GM23248 (cell line): ENCODE results near the gene SPEF2. TPM values are rescaled to one million over a fixed set of nuclear protein-coding genes. Genes with fewer than 3 reads are reported as not detected.

Source experiments
- DNase-seq: peaks from one replicate; pipeline ENCODE4 v3.0.0-alpha.2; 2015
- H2AFZ ChIP-seq: fragments of 200-600 bp; sonication (generic); 2 replicates; pipeline ENCODE4 v1.6.1; 2016; ENCODE audit warnings: antibody characterized with exemption
- H3F3A ChIP-seq: fragments of 200-600 bp; sonication (generic); 2 replicates; pipeline ENCODE4 v1.6.1; 2016; ENCODE audit warnings: mild to moderate bottlenecking, antibody characterized with exemption, mixed run types; ENCODE audit not compliant: insufficient read depth
- H3K27ac ChIP-seq: fragments of 200-600 bp; sonication (generic); 2 replicates; pipeline ENCODE4 v1.5.1; 2016; ENCODE audit warnings: mild to moderate bottlenecking
- H3K27me3 ChIP-seq: fragments of 200-600 bp; sonication (generic); replicated peaks from 2 replicates; pipeline ENCODE4 v1.6.1; 2016; ENCODE audit warnings: mild to moderate bottlenecking; ENCODE audit not compliant: insufficient read depth
- H3K36me3 ChIP-seq: fragments of 200-600 bp; sonication (generic); 2 replicates; pipeline ENCODE4 v1.6.1; 2016; ENCODE audit warnings: low read depth, mild to moderate bottlenecking
- H3K4me1 ChIP-seq: fragments of 200-600 bp; sonication (generic); 2 replicates; pipeline ENCODE4 v1.6.1; 2016; ENCODE audit warnings: mild to moderate bottlenecking; ENCODE audit not compliant: insufficient read depth
- H3K4me2 ChIP-seq: fragments of 200-600 bp; sonication (generic); one replicate; pipeline ENCODE4 v1.6.1; 2016; ENCODE audit warnings: mild to moderate bottlenecking; ENCODE audit not compliant: unreplicated experiment
- H3K4me3 ChIP-seq: fragments of 200-600 bp; sonication (generic); 2 replicates; pipeline ENCODE4 v1.5.1; 2016; ENCODE audit warnings: mild to moderate bottlenecking
- H3K79me2 ChIP-seq: fragments of 200-600 bp; sonication (generic); 2 replicates; pipeline ENCODE4 v1.6.1; 2016; ENCODE audit warnings: mild to moderate bottlenecking; ENCODE audit not compliant: insufficient read depth
- H3K9ac ChIP-seq: fragments of 200-600 bp; sonication (generic); 2 replicates; pipeline ENCODE4 v1.6.1; 2016; ENCODE audit warnings: mild to moderate bottlenecking
- H3K9me2 ChIP-seq: fragments of 200-600 bp; sonication (generic); 2 replicates; pipeline ENCODE4 v1.6.1; 2016; ENCODE audit warnings: mixed run types, mild to moderate bottlenecking, moderate library complexity; ENCODE audit not compliant: insufficient read depth
- H3K9me3 ChIP-seq: fragments of 200-600 bp; sonication (generic); one replicate; pipeline ENCODE4 v1.6.1; 2017; ENCODE audit warnings: low read depth
- H4K20me1 ChIP-seq: fragments of 200-600 bp; sonication (generic); 2 replicates; pipeline ENCODE4 v1.6.0; 2016; ENCODE audit not compliant: insufficient read depth
- EZH2 ChIP-seq: fragments of 200-600 bp; sonication (generic); IDR thresholded peaks from 2 replicates; pipeline ENCODE4 v1.6.1; 2018; ENCODE audit warnings: antibody characterized with exemption, mild to moderate bottlenecking; ENCODE audit not compliant: insufficient read depth, poor library complexity, severe bottlenecking
- EZH2phosphoT487 ChIP-seq: fragments of 200-600 bp; sonication (generic); IDR thresholded peaks from 2 replicates; pipeline ENCODE4 v1.6.1; 2018; ENCODE audit warnings: antibody characterized with exemption, moderate library complexity, mild to moderate bottlenecking, low read depth; ENCODE audit not compliant: insufficient read depth
- WGBS, 2 experiments: methylation state at CpG; one replicate each; pipeline ENCODE4 v1.1.6; 2015 to 2017; ENCODE audit warnings: low lambda C conversion rate in 2 of 2, low coverage in 1 of 2; ENCODE audit errors: missing lambda C conversion rate in 2 of 2; 5-methylcytosine and 5-hydroxymethylcytosine counted together
- in situ Hi-C: fragments of 300-500 bp; cut with MboI; formaldehyde crosslinking; loops from 2 replicates; pipeline ENCODE4 v1.15.0; 2020
- polyA plus RNA-seq: library from polyadenylated mRNA; unstranded; fragments of >200 nt; fragmentation: Nextera tagmentation; extraction: Ambion mirVana; gene quantifications from 2 replicates; pipeline ENCODE4 v1.2.1, GENCODE V29; 2016
- total RNA-seq: library from RNA; depleted of rRNA; stranded (reverse); fragments of >200 nt; shearing (Covaris generic); gene quantifications from 2 replicates; pipeline ENCODE4 v1.2.3, GENCODE V29; 2014

Gene SPEF2
- total and polyA plus RNA-seq, 2 experiments from 2014 or later, result 5.3 to 6.7 TPM

GRCh38 chr5:35803191-35803651, 185.6 kb downstream of the SPEF2 start:
- H3K4me1 ChIP-seq, result peaks cover 18% of the 10 kb centered on the region; the same call in 1 of the 2 replicates
- no peaks in the 10 kb centered on the region for H4K20me1 ChIP-seq
- in situ Hi-C loops, result no loop called here
- H3K9me3 ChIP-seq, result no peaks in the 10 kb centered on the region
- peak overlapping the region; percentile 83 for H2AFZ ChIP-seq
- 12 to 24% methylated on average over 4 of the region's 4 CpGs for WGBS, 2 experiments
- no peak overlapping the region for H3K4me3 ChIP-seq
- no peak overlapping the region for H3K27ac ChIP-seq
- H3K9me2 ChIP-seq, result no peaks in the 10 kb centered on the region
- peak; percentile 87 for DNase-seq
- peaks cover 10% of the 10 kb centered on the region; the same call in 1 of the 2 replicates for H3F3A ChIP-seq
- TF ChIP-seq EZH2phosphoT487 (no peak), EZH2 (no peak)
- H3K4me2 ChIP-seq, result no peak overlapping the region
- no peaks in the 10 kb centered on the region for H3K79me2 ChIP-seq
- 0 out of 2 replicates have a peak overlapping the region, but pooled peaks have one; percentile 2 for H3K9ac ChIP-seq
- no peaks in the 10 kb centered on the region for H3K27me3 ChIP-seq
- no peaks in the 10 kb centered on the region for H3K36me3 ChIP-seq

- in situ Hi-C loops, result no loop called here
- 27 to 30% methylated on average over 1 of the region's 1 CpG for WGBS, 2 experiments
- Histone ChIP-seq H3K9me2 (no peaks in the 10 kb centered on the region), H4K20me1 (no peaks in the 10 kb centered on the region), H3K27me3 (no peaks in the 10 kb centered on the region), H2AFZ (no peak overlapping the region), H3F3A (peaks cover 10% of the 10 kb centered on the region; the same call in 1 of the 2 replicates), H3K79me2 (no peaks in the 10 kb centered on the region), H3K4me1 (peaks cover 18% of the 10 kb centered on the region; the same call in 1 of the 2 replicates), H3K27ac (no peak overlapping the region), H3K9ac (no peak overlapping the region), H3K36me3 (no peaks in the 10 kb centered on the region), H3K4me2 (no peak overlapping the region), H3K4me3 (no peak overlapping the region), H3K9me3 (no peaks in the 10 kb centered on the region)
- DNase-seq, result no peak
- TF ChIP-seq EZH2 (no peak), EZH2phosphoT487 (no peak)
Measured at GRCh38 chr5:35804201-35804653, 186.6 kb downstream of the SPEF2 start.

- DNase-seq, result no peak
- Histone ChIP-seq H3K9me2 (no peaks in the 10 kb centered on the region), H3K4me3 (no peak overlapping the region), H3K4me2 (no peak overlapping the region), H3K27me3 (no peaks in the 10 kb centered on the region), H4K20me1 (no peaks in the 10 kb centered on the region), H3K4me1 (peaks cover 12% of the 10 kb centered on the region; the same call in 1 of the 2 replicates), H3F3A (peaks cover 6% of the 10 kb centered on the region; the same call in 1 of the 2 replicates), H3K9ac (no peak overlapping the region), H2AFZ (no peak overlapping the region), H3K27ac (no peak overlapping the region), H3K79me2 (no peaks in the 10 kb centered on the region), H3K9me3 (no peaks in the 10 kb centered on the region), H3K36me3 (no peaks in the 10 kb centered on the region)
- in situ Hi-C loops, result no loop called here
- TF ChIP-seq EZH2, result no peak
- TF ChIP-seq EZH2phosphoT487, result no peak
Measured at GRCh38 chr5:35804841-35805240, 187.2 kb downstream of the SPEF2 start.

GRCh38 chr5:35810601-35811000, 192.9 kb downstream of the SPEF2 start:
- Histone ChIP-seq H3K9me3 (no peaks in the 10 kb centered on the region), H3K36me3 (no peaks in the 10 kb centered on the region), H3F3A (no peaks in the 10 kb centered on the region), H3K4me3 (no peak overlapping the region), H3K27me3 (no peaks in the 10 kb centered on the region), H3K4me1 (no peaks in the 10 kb centered on the region), H3K9me2 (no peaks in the 10 kb centered on the region), H3K9ac (no peak overlapping the region), H3K27ac (no peak overlapping the region), H3K79me2 (no peaks in the 10 kb centered on the region), H2AFZ (no peak overlapping the region), H4K20me1 (no peaks in the 10 kb centered on the region), H3K4me2 (no peak overlapping the region)
- no peak for DNase-seq
- in situ Hi-C loops, result no loop called here
- no peak for TF ChIP-seq EZH2phosphoT487
- no peak for TF ChIP-seq EZH2
